Natural killer cell (primary cell): ENCODE data around the gene NME1. TPM values are rescaled to one million over a fixed set of nuclear protein-coding genes. Genes with fewer than 3 reads are reported as not detected.

Experiments
- ATAC-seq, 3 donors: fragments of 150-1000 bp in 2 of 3; fragments of 200-7000 bp in 1 of 3; cut with Tn5 transposase; 1 replicate in 1 of 3; 2 replicates in 2 of 3; pipeline ENCODE4 v1.10.0; 2021; ENCODE audit warnings: mild to moderate bottlenecking in 2 of 3, moderate library complexity in 2 of 3
- DNase-seq, 2 donors: peaks; one replicate each; pipeline versions ENCODE4 v3.0.0 to v3.0.0-alpha.2; 2013 to 2021; ENCODE audit warnings: mixed read lengths in 1 of 2
- H3K27ac ChIP-seq: one replicate; pipeline ENCODE4 v1.5.1; 2013; ENCODE audit warnings: mild to moderate bottlenecking, low read length
- H3K27me3 ChIP-seq: one replicate; pipeline ENCODE4 v1.6.1; 2013; ENCODE audit warnings: low read length; ENCODE audit not compliant: control insufficient read depth, insufficient read depth
- H3K36me3 ChIP-seq: one replicate; pipeline ENCODE4 v1.6.1; 2013; ENCODE audit warnings: low read length; ENCODE audit not compliant: control insufficient read depth, insufficient read depth
- H3K4me1 ChIP-seq: one replicate; pipeline ENCODE4 v1.6.1; 2013; ENCODE audit warnings: low read length; ENCODE audit not compliant: control insufficient read depth, insufficient read depth
- H3K4me3 ChIP-seq: one replicate; pipeline ENCODE4 v1.5.1; 2013; ENCODE audit warnings: low read length
- H3K9me3 ChIP-seq: one replicate; pipeline ENCODE4 v1.6.1; 2013; ENCODE audit warnings: low read length; ENCODE audit not compliant: control insufficient read depth, insufficient read depth
- H3K27ac Mint-ChIP-seq, 2 donors: one replicate each; pipeline ENCODE4 v1.8.0; 2022; ENCODE audit warnings: mild to moderate bottlenecking in 2 of 2, mixed read lengths in 2 of 2, moderate library complexity in 1 of 2
- H3K27me3 Mint-ChIP-seq, 2 donors: one replicate each; pipeline ENCODE4 v1.8.0; 2022; ENCODE audit warnings: low read depth in 2 of 2, mixed read lengths in 2 of 2
- H3K36me3 Mint-ChIP-seq: one replicate; pipeline ENCODE4 v1.8.0; 2022; ENCODE audit warnings: mixed read lengths
- H3K4me1 Mint-ChIP-seq, 2 donors: one replicate each; pipeline ENCODE4 v1.8.0; 2022; ENCODE audit warnings: mixed read lengths in 2 of 2
- H3K4me3 Mint-ChIP-seq: one replicate; pipeline ENCODE4 v1.8.0; 2022; ENCODE audit warnings: mild to moderate bottlenecking, moderate library complexity, mixed read lengths
- H3K9me3 Mint-ChIP-seq, 2 donors: one replicate each; pipeline ENCODE4 v1.8.0; 2022; ENCODE audit warnings: mixed read lengths in 2 of 2
- WGBS: methylation state at CpG from one replicate; pipeline ENCODE4 v1.1.7; 2013; ENCODE audit warnings: missing lambda C conversion rate; ENCODE audit not compliant: insufficient coverage; 5-methylcytosine and 5-hydroxymethylcytosine counted together
- intact Hi-C: fragments of 100-400 bp; cut with micrococcal nuclease; formaldehyde crosslinking; loops from one replicate; pipeline ENCODE4 v1.14.2; 2022
- total RNA-seq, 4 donors: library from RNA; stranded (reverse); fragments of 120-200 nt in 1 of 4; gene quantifications; one replicate each; pipeline versions ENCODE4 v1.2.3 to v1.2.4, GENCODE V29; 2013 to 2022
- TF ChIP-seq, protein P1 (sequence below): fragments of 200-600 bp; IDR thresholded peaks from one replicate; pipeline ENCODE4 v1.8.0; 2022; ENCODE audit warnings: antibody characterized with exemption

Gene NME1
- total RNA-seq, 3 donors from 2014 or later (not counting 1 experiment from before 2014, with no cell fraction given): 14.7 to 17.8 (median 15.0) TPM

DNA sequence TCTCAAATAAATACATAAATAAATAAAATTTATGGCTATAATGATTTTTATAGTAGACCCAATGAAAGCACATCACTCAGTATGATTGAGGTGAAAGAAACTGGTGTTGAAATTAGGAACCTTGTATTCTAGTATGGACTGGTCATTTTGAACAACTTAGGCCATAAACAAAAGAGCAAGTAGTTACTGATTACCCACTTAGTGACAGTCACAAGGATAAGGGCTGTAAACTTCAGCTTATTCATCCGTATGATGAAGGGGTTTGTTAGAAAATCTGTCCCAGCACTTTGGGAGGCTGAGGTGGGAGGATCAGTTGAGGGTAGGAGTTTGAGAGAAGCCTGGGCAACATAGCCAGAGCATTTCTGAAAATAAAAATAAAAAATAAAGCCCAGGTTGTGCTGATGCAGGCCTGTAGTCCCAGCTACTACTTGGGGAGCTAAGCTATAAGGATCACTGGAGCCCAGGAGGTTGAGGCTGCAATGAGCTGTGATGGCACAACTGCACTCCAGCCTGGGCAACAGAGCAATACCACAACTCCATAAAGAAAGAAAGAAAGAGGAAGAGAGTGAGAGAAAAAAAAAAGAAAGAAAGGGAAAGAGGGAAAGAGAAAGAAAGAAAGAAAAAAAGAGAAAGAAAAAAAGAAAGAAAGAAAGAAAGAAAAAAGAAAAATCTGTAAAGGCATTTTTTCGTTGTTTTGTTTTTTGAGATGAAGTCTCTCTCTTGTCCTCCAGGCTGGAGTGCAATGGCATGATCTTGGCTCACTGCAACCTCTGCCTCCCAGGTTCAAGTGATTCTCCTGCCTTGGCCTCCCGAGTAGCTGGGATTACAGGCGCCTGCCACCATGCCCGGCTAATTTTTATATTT, 28.5 kb upstream of the NME1 start:
- intact Hi-C loops: no loop called here
- H3K4me3 Mint-ChIP-seq: no peak overlapping the region
- H3K27ac ChIP-seq: no peak overlapping the region

DNA sequence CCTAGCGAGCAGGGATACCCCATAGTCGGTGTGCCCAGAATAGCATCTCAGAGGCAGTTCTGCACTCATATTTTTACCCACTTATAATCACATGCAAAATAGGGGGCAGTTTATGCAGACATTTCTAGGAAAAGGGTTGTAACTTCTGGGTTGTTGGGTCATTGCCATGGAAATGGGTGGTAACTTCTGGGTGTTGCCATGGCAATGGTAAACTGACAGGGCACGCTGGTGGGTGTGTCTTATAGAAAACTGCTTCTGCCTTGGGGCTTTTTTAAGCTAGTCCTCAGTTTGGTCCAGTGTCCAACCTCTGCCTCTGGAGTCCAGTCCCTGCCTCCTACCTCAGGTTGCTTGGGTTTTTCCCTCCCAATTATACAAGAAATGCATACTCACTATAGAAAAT, 25.3 kb upstream of the NME1 start:
- H3K4me3 Mint-ChIP-seq: no peak overlapping the region
- H3K36me3 ChIP-seq: no peaks in the 10 kb centered on the region
- WGBS: 74% methylated on average over 3 of the region's 3 CpGs
- DNase-seq (peak in 1 of 2 donors; percentile 21), ATAC-seq (no peak)
- intact Hi-C loops: no loop called here
- no peak overlapping the region for H3K27ac ChIP-seq
- H3K27me3 ChIP-seq: no peaks in the 10 kb centered on the region
- H3K9me3 ChIP-seq: no peaks in the 10 kb centered on the region
- no peak overlapping the region for H3K4me3 ChIP-seq
- no peaks in the 10 kb centered on the region for H3K9me3 Mint-ChIP-seq
- H3K4me1 ChIP-seq: no peaks in the 10 kb centered on the region
- H3K4me1 Mint-ChIP-seq: no peaks in the 10 kb centered on the region
- no peak overlapping the region for H3K27ac Mint-ChIP-seq
- TF ChIP-seq, protein P1, sequence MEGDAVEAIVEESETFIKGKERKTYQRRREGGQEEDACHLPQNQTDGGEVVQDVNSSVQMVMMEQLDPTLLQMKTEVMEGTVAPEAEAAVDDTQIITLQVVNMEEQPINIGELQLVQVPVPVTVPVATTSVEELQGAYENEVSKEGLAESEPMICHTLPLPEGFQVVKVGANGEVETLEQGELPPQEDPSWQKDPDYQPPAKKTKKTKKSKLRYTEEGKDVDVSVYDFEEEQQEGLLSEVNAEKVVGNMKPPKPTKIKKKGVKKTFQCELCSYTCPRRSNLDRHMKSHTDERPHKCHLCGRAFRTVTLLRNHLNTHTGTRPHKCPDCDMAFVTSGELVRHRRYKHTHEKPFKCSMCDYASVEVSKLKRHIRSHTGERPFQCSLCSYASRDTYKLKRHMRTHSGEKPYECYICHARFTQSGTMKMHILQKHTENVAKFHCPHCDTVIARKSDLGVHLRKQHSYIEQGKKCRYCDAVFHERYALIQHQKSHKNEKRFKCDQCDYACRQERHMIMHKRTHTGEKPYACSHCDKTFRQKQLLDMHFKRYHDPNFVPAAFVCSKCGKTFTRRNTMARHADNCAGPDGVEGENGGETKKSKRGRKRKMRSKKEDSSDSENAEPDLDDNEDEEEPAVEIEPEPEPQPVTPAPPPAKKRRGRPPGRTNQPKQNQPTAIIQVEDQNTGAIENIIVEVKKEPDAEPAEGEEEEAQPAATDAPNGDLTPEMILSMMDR: no peak
- H3K36me3 Mint-ChIP-seq: no peaks in the 10 kb centered on the region
- peaks cover 0 to 1% of the 10 kb centered on the region in 2 donors for H3K27me3 Mint-ChIP-seq

More for the DNA sequence above, 28.5 kb upstream of the NME1 start:
- no peak overlapping the region for H3K4me3 ChIP-seq
- peaks cover 12 to 18% of the 10 kb centered on the region in 2 donors for H3K4me1 Mint-ChIP-seq
- H3K4me1 ChIP-seq: peaks cover 15% of the 10 kb centered on the region
- DNase-seq (no peak), ATAC-seq (no peak)
- 100% methylated on average over 2 of the region's 5 CpGs for WGBS
- no peaks in the 10 kb centered on the region for H3K9me3 ChIP-seq
- H3K36me3 ChIP-seq: no peaks in the 10 kb centered on the region
- H3K9me3 Mint-ChIP-seq: no peaks in the 10 kb centered on the region
- H3K36me3 Mint-ChIP-seq: no peaks in the 10 kb centered on the region
- no peaks in the 10 kb centered on the region for H3K27me3 Mint-ChIP-seq
- H3K27ac Mint-ChIP-seq: no peak overlapping the region
- TF ChIP-seq, protein P1: no peak
- no peaks in the 10 kb centered on the region for H3K27me3 ChIP-seq

DNA sequence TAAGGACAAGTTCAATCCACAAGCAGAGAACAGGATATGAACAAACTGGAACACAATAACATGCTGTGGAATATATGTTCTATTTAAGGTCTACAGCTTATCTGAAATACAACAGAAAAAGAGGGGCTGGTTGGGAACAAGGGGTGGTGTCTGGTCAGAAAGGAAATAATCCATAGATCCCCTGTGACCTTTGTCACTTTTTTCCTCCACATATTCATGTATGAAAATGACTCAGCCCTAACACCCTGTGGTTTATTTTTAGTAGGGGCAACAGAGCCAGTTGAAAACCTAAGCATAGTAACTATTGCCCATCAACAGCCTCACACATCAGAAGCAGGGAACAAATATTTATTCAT, 20.4 kb upstream of the NME1 start:
- no peaks in the 10 kb centered on the region for H3K4me1 Mint-ChIP-seq
- no peak overlapping the region for H3K4me3 Mint-ChIP-seq
- no peaks in the 10 kb centered on the region for H3K36me3 ChIP-seq
- H3K27me3 Mint-ChIP-seq: peaks cover 0 to 6% of the 10 kb centered on the region in 2 donors
- no peaks in the 10 kb centered on the region for H3K4me1 ChIP-seq
- no peak overlapping the region for H3K4me3 ChIP-seq
- no peak overlapping the region for H3K27ac ChIP-seq
- H3K27me3 ChIP-seq: no peaks in the 10 kb centered on the region
- DNase-seq (no peak), ATAC-seq (no peak)
- no peak overlapping the region for H3K27ac Mint-ChIP-seq
- intact Hi-C loops: no loop called here
- no peaks in the 10 kb centered on the region for H3K9me3 ChIP-seq
- TF ChIP-seq, protein P1: no peak
- H3K36me3 Mint-ChIP-seq: no peaks in the 10 kb centered on the region
- H3K9me3 Mint-ChIP-seq: no peaks in the 10 kb centered on the region

DNA sequence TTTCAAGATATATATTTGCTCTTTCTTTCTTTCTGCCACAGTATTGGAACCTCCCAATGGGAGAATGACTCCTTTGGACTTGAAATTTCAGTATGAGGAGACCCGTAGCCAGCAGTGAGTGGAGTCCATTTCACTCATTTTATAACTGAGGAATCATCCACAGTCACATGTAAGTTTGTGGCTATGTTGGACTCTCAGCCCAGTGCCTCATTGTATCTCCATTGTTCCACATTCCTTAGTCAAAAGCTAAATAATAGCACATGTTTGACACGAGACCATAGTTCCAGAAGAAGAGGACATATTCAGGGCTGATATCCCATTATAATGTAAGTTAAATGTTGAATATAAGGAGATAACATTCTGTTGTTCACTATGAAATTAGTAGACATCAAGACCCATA, 20.0 kb upstream of the NME1 start:
- no peaks in the 10 kb centered on the region for H3K4me1 ChIP-seq
- no peaks in the 10 kb centered on the region for H3K9me3 ChIP-seq
- Mint-ChIP-seq H3K27me3 (peaks cover 0 to 6% of the 10 kb centered on the region in 2 donors), H3K4me1 (no peaks in the 10 kb centered on the region), H3K27ac (no peak overlapping the region), H3K4me3 (no peak overlapping the region), H3K9me3 (no peaks in the 10 kb centered on the region), H3K36me3 (no peaks in the 10 kb centered on the region)
- no peak overlapping the region for H3K4me3 ChIP-seq
- ATAC-seq (no peak), DNase-seq (no peak)
- WGBS: 76% methylated on average over 2 of the region's 2 CpGs
- TF ChIP-seq, protein P1: no peak
- H3K27me3 ChIP-seq: no peaks in the 10 kb centered on the region
- no peak overlapping the region for H3K27ac ChIP-seq
- intact Hi-C loops: no loop called here
- no peaks in the 10 kb centered on the region for H3K36me3 ChIP-seq
